HG03442 (cell line): ENCODE measurements around the gene BID.

Experiments
- ATAC-seq: cut with Tn5 transposase; IDR thresholded peaks from one replicate; pipeline ENCODE4 v1.9.1; 2021; ENCODE audit warnings: mild to moderate bottlenecking, moderate library complexity; ENCODE audit not compliant: unreplicated experiment

BID gene

GRCh38 chr22:17784776-17785175 is 10.5 kb upstream of the BID start:
- no peak for ATAC-seq

DNA sequence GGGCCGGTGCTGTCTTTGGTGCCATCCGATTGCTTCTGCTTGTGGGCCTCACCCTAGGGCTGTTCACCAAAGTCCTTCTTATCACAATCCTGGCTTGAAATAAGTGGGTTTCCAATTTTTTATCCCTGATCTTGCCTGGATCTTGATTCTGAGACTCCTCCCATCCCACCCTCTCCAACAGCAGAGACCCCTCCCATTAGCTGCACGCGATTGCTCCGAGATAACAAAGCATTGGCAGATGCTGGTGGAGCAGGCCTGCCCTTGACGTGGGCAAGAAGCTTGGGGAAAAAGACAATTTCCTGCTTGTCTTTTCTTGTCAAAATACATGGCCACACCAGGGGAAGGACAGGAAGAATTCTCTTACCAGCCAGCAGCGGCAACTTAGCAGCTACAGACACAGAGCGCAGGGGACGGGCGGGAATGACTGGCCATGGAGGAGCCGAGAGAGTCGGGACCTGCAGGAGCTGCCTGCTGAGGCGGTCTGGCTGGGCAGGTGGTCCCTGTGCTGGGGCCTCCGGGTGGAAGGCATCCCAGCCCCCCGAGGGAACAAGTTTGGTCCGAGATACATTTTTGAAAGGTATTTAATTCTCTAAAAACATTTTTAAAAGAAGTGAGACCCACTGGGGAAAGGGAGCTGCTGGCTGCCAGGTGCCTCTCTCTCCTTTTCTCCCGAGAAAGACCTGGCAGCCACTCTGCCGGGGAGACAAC is 9.7 kb upstream of the BID start:
- no peak for ATAC-seq

DNA sequence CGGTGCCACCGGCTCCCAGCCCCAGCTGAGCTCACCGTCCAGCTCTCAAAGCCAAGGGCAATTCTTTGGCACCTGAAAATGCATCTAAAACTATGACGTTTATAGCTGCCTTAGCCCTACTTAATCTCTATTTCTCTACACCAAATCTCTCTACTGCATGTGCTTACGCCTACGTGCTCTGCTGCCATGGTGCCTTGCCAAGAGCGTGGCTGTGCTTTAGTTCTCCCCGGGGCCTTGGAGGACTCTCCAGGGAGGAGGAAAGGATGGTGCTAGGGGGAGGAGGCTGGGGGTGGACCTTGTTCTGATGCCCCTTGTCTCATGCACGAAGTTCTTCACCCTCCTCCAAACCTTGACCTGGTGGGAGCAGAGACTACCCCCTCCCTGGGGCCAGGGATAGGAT is 9.0 kb upstream of the BID start:
- ATAC-seq = no peak

DNA sequence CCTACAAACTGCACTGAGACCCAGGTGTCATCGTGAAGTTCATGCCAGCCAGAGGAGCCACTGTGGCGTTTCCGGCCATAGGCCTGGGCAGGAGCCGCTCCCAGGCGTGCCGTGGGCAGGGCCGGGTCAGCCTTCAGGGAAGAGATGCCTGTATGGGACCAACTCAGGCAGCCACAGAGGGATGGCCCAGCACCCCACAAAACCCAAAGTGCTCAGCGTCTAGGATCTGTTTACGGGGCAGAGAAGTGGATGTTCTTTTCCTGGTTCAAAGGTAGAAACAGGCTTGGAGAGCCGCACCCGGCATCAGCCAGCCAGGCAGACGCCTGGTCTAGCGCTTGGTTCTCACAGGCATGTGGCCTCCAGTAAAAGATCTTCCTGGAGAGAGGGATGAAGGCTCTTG is 8.4 kb upstream of the BID start:
- no peak for ATAC-seq

- ATAC-seq = no peak
Measured at GRCh38 chr22:17782158-17782557, 7.9 kb upstream of the BID start.

DNA sequence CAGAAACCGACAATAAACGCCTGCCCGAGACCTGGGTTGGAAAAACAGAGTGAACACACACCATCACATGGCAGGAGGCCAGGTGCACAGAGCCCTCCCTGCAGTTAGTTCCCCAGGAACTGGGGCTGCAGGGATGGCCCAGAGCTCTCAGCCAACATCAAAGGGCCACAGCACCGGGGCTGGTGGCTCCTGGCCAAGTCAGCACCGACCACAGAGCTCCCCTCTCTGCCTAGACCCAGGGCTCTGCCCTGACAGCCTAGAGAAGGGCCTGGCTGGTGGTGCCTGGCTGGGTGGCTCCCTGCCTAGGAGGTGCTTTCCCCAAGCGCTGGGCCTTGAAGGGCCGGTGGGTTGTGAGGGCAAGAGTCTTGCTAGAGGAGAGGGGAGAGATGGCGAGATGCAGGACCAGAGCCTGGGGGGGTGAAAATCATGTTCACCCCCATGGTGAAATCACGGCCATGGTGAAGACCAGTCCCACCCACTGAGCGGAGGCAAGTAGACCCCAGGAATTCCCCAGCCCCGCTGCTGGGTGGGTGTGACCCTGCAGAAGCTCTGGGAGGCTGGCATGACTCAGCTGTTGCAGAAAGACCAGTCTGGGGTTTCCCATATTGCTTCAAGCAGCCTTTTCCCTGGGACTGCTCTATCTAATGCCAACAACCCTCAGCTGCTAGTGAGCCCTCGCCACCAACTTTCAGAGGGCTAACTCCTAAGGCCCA is 7.2 kb upstream of the BID start:
- peak; percentile 40 for ATAC-seq

DNA sequence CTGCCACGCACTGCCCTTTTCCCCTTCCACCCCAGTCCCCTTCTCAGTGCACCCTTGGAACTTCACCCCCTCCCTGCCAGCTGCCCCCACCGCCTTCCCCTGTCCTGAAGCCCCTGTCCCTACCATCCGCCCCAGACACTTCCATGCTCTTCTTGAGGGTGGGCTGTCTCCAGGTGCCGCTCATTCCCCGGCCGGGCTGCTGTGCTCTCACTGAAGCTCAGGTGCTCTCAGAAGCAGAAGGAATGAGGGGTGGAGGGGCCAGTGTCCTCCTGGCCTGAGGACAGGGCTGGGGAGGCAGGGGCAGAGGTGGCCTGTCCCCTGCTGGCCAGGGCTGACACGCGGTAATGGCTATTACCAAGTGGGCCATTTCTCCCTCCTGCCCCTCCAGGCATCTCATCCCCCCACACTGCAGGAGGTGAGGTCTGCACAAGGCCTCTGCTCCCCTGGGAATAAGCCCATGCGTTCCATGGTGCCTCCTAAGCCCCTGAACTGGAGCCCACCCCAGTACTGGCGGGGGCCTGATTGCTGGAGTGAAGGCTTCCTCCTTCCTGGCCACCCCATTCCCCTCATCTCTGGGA is 6.6 kb upstream of the BID start:
- no peak for ATAC-seq

- ATAC-seq = no peak
Measured at GRCh38 chr22:17780116-17780740, 6.0 kb upstream of the BID start.

GRCh38 chr22:17779286-17780115 is 5.2 kb upstream of the BID start:
- ATAC-seq = no peak

- ATAC-seq = no peak
Measured at GRCh38 chr22:17778412-17778976, 4.2 kb upstream of the BID start.

DNA sequence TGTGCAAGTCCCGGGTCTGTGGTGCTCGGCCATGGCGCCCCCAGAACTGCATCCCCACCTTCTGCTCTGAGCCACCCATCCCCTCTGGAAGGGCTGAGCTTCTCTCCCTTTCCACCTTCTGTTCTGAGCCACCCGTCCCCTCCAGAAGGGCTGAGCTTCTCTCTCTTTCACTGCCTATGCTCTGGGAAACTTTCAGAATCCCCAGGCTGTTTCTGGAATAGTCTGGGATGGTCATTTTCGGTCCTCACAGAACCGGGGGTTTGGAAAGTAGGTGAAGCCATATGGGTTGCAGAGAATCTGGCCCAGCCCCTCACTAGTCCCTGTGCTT is 3.4 kb upstream of the BID start:
- ATAC-seq = no peak

DNA sequence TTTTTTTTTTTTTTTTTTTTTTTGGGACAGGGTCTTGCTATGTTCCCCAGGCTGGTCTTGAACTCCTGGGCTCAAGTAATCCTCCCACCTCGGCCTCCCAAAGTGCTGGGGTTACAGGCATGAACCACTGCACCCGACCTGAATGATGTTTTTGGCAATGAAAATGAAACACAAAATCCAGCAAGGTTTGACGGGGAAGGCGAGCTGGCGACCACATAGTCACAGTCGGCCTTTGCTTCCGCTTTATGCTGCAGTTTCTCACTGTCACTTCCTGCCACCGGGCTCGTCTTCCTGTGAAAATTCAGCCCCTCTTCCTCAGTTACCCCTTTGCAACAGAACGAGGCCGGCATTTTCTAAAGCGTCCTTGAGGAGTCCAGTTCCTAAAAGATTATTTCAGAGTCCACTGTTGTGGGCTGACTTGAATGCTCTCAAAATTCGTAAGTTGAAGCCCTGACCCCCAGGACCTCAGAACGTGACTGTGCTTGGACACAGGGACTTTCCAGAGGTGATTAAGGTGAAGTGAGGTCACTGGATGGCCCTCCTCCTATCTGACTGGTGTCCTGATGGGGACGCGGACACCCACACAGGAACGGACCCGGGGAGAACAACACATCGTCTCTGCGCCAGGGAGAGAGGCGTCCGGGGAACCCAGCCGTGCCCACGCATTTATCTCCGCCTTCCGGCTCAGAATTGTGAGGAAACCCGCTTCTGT is 2.9 kb upstream of the BID start:
- peak; percentile 23 for ATAC-seq

GRCh38 chr22:17775781-17776465 is 1.7 kb upstream of the BID start:
- ATAC-seq = no peak

DNA sequence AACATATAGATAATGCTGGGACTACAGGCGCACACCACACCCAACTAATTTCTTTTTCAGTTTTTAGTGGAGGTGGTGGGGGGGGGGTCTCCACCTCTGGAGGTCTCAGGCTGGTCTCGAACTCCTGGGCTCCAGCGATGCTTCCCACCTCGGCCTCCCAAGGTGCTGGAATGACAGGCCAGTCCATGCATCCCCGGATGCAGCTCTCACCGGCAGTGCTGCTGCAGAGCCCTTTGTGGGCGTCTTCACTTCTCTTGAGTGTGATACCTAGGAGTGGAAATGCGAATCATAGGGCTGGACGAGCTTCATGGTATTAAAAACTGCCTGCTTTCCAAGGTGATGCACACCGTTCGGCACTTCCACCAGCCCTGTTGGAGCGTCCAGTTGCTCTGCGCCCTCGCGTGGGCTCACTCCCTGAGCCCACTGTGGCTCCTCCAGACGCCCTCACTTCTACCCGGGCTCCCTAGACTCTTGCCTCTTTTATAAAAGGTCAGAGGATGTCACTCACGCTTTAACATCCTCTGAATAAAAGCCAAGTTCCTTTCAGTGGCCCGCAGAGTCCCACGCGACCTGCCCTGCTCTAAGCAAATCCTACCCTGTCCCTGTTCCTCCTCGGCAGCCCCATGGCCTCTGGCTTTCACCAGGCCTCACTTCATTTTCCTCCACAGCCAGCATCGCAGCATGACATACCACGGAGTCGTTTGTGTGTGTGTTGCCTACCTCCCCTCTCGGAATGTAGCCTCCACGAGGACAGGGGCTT is 837 bp upstream of the BID start:
- no peak for ATAC-seq

DNA sequence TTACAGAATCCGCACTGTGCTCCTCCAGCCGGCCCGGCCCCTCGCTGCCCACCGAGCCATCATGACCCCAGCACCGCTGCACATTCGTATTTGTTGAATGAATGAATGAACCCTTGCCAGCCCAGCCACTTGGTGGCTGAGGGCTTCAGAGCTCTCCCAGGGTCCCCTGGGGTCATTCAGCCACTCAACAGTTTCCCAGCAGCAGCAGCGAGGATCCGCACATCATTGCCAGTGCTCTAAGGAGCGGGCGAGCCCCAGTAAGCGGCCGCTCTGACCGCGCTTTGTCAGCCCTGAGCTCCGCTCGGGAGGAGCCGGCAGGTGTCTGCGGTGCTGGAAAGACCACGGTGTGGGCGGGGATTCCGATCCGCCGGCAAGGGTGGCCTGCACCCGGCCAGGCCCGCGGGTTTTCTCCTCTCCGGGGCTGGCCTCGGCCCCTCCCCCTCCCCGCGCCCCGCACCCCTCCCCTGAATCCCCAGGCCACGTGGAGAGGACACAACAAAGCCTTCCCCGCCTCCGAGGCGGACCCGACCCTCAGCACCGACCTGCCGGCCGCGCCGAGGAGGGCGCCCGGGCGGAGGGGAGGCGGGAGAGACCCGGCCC is 563 bp downstream of the BID start:
- peak; percentile 30 for ATAC-seq

GRCh38 chr22:17772958-17773605 is 1.2 kb downstream of the BID start:
- ATAC-seq = no peak

- ATAC-seq = no peak
Measured at GRCh38 chr22:17772249-17772957, 1.9 kb downstream of the BID start.
